ENCODE data around the gene SLC6A19. TPM values are rescaled to one million over a fixed set of nuclear protein-coding genes. Genes with fewer than 3 reads are reported as not detected.

SLC6A19 gene
- total and polyA plus RNA-seq, 2 of the 13 experiments (the other 11 are each of a cell fraction or from before 2014, with no cell fraction given) = 0.02 TPM; not detected in 1

GRCh38 chr5:1243487-1244130 is 42.2 kb downstream of the SLC6A19 start:
- Histone ChIP-seq H3K27me3 (ENCODE audit: control insufficient read depth in 1 of 2, insufficient read depth in 2 of 2, low read length in 2 of 2) (peaks cover 11 to 65% of the 10 kb centered on the region in 2 experiments), H3K4me2 (ENCODE audit: low read depth, low read length) (no peak overlapping the region), H3K79me2 (ENCODE audit: insufficient read depth, low read length) (no peaks in the 10 kb centered on the region), H3K4me1 (ENCODE audit: insufficient read depth, low read length) (no peaks in the 10 kb centered on the region), H4K20me1 (ENCODE audit: insufficient read depth, low read length) (peaks cover 7% of the 10 kb centered on the region; the same call in 1 of the 2 replicates), H2AFZ (ENCODE audit: low read length) (no peak overlapping the region), H3K36me3 (replicated peaks in 1 of 2; ENCODE audit: control insufficient read depth in 1 of 2, insufficient read depth in 2 of 2, low read length in 2 of 2) (no peaks in the 10 kb centered on the region), H3K9me3 (ENCODE audit: low read length) (no peaks in the 10 kb centered on the region), H3K9ac (ENCODE audit: insufficient read depth, low read depth, low read length) (no peak overlapping the region), H3K27ac (ENCODE audit: extremely low read length, insufficient read depth, low read length) (no peak overlapping the region), H3K4me3 (replicated peaks in 1 of 3; ENCODE audit: insufficient read depth in 1 of 3, low read depth in 2 of 3, low read length in 3 of 3) (no peak overlapping the region)
- ChIA-PET CTCF (ENCODE audit: low intra/inter-chr PET ratio, low total read pairs) (no interaction called here), POLR2A (no interaction called here)
- intact Hi-C loops (cut with micrococcal nuclease; ENCODE audit: unreplicated experiment) = no loop called here
- DNase-seq (ENCODE audit: low spot score) = no peak
- ATAC-seq = no peak
- WGBS (ENCODE audit: low lambda C conversion rate) = 8% methylated on average over 8 of the region's 33 CpGs
- no TSS peak for BruUV-seq (replicated peaks)
- FAIRE-seq = no peak
- TF ChIP-seq CEBPG (CRISPR knock-in tag; IDR thresholded peaks at IDR 0.05) = no peak
- no peak for TF ChIP-seq ZNF503 (CRISPR knock-in tag; IDR thresholded peaks at IDR 0.05)
- TF ChIP-seq ZNF333 (CRISPR knock-in tag; IDR thresholded peaks at IDR 0.05; ENCODE audit: borderline replicate concordance) = no peak
- TF ChIP-seq MED13 (CRISPR knock-in tag; IDR thresholded peaks at IDR 0.05) = no peak
- no peak for TF ChIP-seq HMG20B (CRISPR knock-in tag; conservative IDR thresholded peaks at IDR 0.05)
- no peak for TF ChIP-seq ATRX (CRISPR knock-in tag; IDR thresholded peaks at IDR 0.05; ENCODE audit: borderline replicate concordance)
- no peak for TF ChIP-seq MAFF (IDR thresholded peaks at IDR 0.05; ENCODE audit: low read depth, low read length)
- no peak for TF ChIP-seq EP300 (IDR thresholded peaks at IDR 0.05; ENCODE audit: low read depth in 2 of 2, low read length in 2 of 2)
- TF ChIP-seq EP300 (CRISPR knock-in tag; IDR thresholded peaks at IDR 0.05; ENCODE audit: borderline replicate concordance) = no peak
- no peak for TF ChIP-seq RFXANK (CRISPR knock-in tag; IDR thresholded peaks at IDR 0.05)
- TF ChIP-seq PBX2 (CRISPR knock-in tag; IDR thresholded peaks at IDR 0.05) = no peak
- no peak for TF ChIP-seq ZBTB10 (CRISPR knock-in tag; IDR thresholded peaks at IDR 0.05; ENCODE audit: borderline replicate concordance)
- TF ChIP-seq HDAC6 (IDR thresholded peaks at IDR 0.05; ENCODE audit: low read depth, low read length) = no peak
- no peak for TF ChIP-seq ZNF678 (CRISPR knock-in tag; IDR thresholded peaks at IDR 0.05)
- TF ChIP-seq PCBP2 (optimal IDR thresholded peaks at IDR 0.05; ENCODE audit: low read depth, low read length, poor library complexity, severe bottlenecking) = no peak
- no peak for TF ChIP-seq ZNF317 (CRISPR knock-in tag; IDR thresholded peaks at IDR 0.05)
- in situ Hi-C loops (cut with HindIII; ENCODE audit: extremely low pct_ligation_motif_present, low pct_unique_long_range_greater_than_20kb) = no loop called here

All from HepG2 (cell line).